ENCODE results near the gene KCNIP4. TPM values are rescaled to one million over a fixed set of nuclear protein-coding genes. Genes with fewer than 3 reads are reported as not detected.

Gene KCNIP4
- total and polyA plus RNA-seq, 2 experiments from 2014 or later, result 0.14 to 0.63 TPM

GRCh38 chr4:20840648-20841190, 1107.9 kb downstream of the KCNIP4 start:
- H2AFZ ChIP-seq, result no peak overlapping the region

More at GRCh38 chr4:20840648-20841190, 1107.9 kb downstream of the KCNIP4 start:
- Histone ChIP-seq H3K4me3 (no peak overlapping the region), H3K36me3 (ENCODE audit: insufficient read depth) (no peaks in the 10 kb centered on the region), H3K27me3 (ENCODE audit: insufficient read depth) (no peaks in the 10 kb centered on the region), H3K27ac (ENCODE audit: low read depth) (no peak overlapping the region), H4K20me1 (replicated peaks; ENCODE audit: insufficient read depth) (no peaks in the 10 kb centered on the region), H3K4me1 (ENCODE audit: insufficient read depth) (no peaks in the 10 kb centered on the region), H3K79me2 (replicated peaks; ENCODE audit: insufficient read depth) (no peaks in the 10 kb centered on the region), H3K4me2 (no peak overlapping the region), H3K9me2 (ENCODE audit: insufficient read depth) (peaks cover 14% of the 10 kb centered on the region), H3F3A (replicated peaks; ENCODE audit: low read depth) (no peaks in the 10 kb centered on the region)
- Mint-ChIP-seq H3K4me3 (no peak overlapping the region), H3K36me3 (ENCODE audit: low read depth) (no peaks in the 10 kb centered on the region), H3K9me3 (no peaks in the 10 kb centered on the region), H3K27ac (no peak overlapping the region), H3K27me3 (ENCODE audit: insufficient read depth, low read depth, poor library complexity) (peaks cover 2% of the 10 kb centered on the region), H3K4me1 (no peaks in the 10 kb centered on the region)
- TF ChIP-seq ZNF462 (CRISPR knock-in tag; IDR thresholded peaks at IDR 0.05) (no peak), CTCF (conservative IDR thresholded peaks at IDR 0.05; ENCODE audit: low read depth in 2 of 2) (no peak), ZNF114 (CRISPR knock-in tag; IDR thresholded peaks at IDR 0.05) (no peak), CREB1 (CRISPR knock-in tag; IDR thresholded peaks at IDR 0.05; ENCODE audit: low read depth) (no peak), NANOG (IDR thresholded peaks at IDR 0.05; ENCODE audit: borderline replicate concordance) (no peak), REST (IDR thresholded peaks at IDR 0.05; ENCODE audit: unreplicated experiment) (no peak), JUNB (IDR thresholded peaks at IDR 0.05; ENCODE audit: unreplicated experiment) (no peak), EZH2phosphoT487 (IDR thresholded peaks at IDR 0.05; ENCODE audit: unreplicated experiment) (no peak), POLR2AphosphoS5 (IDR thresholded peaks at IDR 0.05; ENCODE audit: low read depth) (no peak), STAT1 (IDR thresholded peaks at IDR 0.05; ENCODE audit: unreplicated experiment) (no peak)
- ATAC-seq, result no peak
- DNase-seq (ENCODE audit: low spot score), result no peak
